Purkinje cell (primary cell): ENCODE data around the gene PSMC6. TPM values are rescaled to one million over a fixed set of nuclear protein-coding genes. Genes with fewer than 3 reads are reported as not detected.

ENCODE experiments used
- polyA plus RNA-seq: library from polyadenylated mRNA; unstranded; fragments of >200 nt; fragmentation: Nextera tagmentation; gene quantifications from 2 replicates; pipeline ENCODE4 v1.2.1, GENCODE V29; 2014

Gene PSMC6
- polyA plus RNA-seq: 250 and 271 TPM in 2 replicates

DNA sequence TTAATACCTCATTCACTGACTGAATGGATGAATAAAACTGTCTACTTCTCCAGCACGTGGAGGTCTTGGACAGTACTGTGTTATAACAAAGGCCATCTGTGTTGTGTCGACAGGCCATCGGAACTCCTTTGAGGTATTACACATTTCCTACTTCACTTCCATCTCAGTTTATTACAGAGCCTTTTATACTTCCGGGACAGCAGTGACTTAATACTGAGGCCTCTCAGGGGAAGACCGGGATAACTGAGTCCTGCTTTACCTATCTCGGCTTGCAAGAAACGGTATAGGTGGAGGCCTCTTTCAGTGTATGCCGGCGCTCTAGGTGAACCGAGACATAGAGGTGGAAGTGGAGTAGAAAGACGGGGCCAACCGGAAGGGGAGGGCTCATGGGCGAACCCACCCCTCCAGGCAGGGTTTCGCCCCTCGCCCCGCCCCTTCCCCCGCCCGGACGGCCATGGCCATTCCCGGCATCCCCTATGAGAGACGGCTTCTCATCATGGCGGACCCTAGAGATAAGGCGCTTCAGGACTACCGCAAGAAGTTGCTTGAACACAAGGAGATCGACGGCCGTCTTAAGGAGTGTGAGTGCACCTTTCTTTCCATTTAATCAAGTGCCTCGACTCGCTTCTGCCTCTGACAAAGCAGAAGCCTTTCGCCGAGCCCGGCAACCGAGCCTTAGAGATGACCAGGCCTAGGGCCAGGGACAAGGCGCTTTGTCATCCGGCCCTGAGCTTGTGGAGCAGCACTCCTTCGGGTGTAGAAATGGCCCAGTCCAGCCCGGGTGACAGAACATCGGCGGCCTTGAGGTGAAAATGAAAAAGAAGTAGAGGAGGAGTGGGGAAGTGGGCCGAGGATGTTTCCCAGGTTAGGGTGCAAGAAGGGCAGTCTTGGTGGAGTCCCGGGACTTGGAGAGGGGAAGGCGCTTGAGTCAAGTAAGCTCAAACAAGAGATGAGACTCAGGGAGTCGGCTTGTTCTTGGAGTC lies at the start of gene PSMC6:
Gene PSMC6, plus strand, starts transcription at position 477 of the 983 bp plus-strand sequence. Its CDS starts 20 bp downstream, at position 497.

DNA sequence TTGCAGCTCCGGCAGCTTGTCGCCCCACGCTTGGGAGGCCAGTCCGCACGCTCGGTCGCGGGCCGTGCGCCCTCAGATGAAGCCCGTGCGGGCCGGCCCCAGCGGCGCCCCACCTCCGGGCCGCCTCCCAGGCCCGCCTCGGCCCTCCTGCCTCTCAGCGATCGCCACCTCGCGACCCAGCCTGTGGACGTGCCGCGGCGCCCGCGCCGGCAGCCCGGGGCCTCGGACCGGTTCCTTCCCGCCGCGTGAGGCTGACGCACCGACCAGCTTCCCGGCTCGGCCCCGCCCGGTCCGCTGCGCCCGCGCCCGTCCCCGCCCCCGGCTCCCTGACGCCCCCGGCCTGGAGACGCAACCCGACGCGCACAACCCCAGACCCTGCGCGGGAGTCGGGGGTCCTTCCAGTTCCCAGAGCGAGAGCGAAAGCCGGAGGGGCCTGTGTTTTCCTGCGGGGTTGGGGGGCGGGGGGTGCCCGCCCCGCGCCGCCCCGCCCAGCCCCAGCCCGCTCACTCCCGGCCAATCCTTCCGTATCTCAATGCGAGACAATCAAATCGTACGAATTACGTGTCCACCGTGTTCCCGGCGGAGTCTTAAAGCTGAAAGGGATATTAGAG lies 11.4 kb upstream of the PSMC6 start, which contains the start of gene ERO1A:
Gene ERO1A, minus strand, starts transcription at position 78 of the 611 bp plus-strand sequence. Its CDS starts 77 bp downstream, at position 1.

DNA sequence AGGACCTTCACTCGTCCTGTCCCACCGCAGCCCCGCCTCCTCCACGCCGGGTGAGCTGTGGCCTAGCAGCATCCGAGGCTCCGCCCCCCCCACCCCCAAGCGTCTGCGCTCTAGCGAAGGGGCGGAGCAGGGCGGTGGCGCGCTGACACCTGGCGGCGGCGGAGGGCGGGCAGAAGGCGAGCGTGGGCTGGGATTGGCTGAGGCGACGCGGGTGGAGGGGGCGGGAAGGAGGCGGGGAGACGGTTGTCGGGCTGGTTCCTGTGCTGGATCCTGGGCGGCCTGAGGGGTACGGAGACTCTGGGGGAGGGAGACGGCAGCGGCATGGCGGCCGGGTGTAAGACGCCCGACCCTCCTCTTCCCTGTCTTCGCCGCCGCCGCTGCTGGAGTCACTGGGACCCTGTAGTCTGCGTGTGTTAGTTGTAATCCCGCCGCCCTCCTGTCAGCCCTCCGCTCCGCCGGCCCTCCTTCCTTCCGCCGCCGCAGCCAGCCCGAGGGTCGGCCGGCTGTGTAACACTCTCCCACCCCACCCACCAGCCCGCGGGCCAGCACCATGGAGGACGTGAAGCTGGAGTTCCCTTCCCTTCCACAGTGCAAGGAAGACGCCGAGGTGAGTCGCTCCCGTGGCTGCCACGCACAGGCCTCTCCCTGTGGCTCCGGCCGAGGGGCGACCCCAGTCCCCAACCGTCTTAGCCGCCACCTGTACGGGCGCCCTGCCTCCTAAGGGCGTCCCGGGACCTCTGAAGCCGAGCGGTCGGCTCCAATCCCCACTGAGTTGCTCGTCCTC lies 23.1 kb downstream of the PSMC6 start, which contains the start of gene STYX:
Gene STYX, plus strand, starts transcription at position 242 of the 784 bp plus-strand sequence. Its CDS starts 309 bp downstream, at position 551.

Other genes with a start within 250 kb of the PSMC6 start
- gene TXNDC16, start 154.7 kb upstream of the PSMC6 start, polyA plus RNA-seq: 8.0 and 10.3 TPM in 2 replicates
- gene GPR137C, start 154.4 kb upstream of the PSMC6 start, polyA plus RNA-seq: 11.9 and 16.9 TPM in 2 replicates
- gene ERO1A, start 11.6 kb upstream of the PSMC6 start, polyA plus RNA-seq: 46.3 and 48.5 TPM in 2 replicates
- gene STYX, start 23.0 kb downstream of the PSMC6 start, polyA plus RNA-seq: 11.5 and 12.8 TPM in 2 replicates
- gene GNPNAT1, start 84.4 kb downstream of the PSMC6 start, polyA plus RNA-seq: 6.6 and 10.8 TPM in 2 replicates
- 14.0 and 17.0 TPM in 2 replicates for gene FERMT2, start 243.8 kb downstream of the PSMC6 start, polyA plus RNA-seq